ENCODE measurements around the gene WNT1.

WNT1 gene

GRCh38 chr12:48958049-48958388, 20.1 kb upstream of the WNT1 start:
- no peak for TF ChIP-seq CTCF (IDR thresholded peaks at IDR 0.05; ENCODE audit: control insufficient read depth, extremely low read depth, insufficient read depth)
- H3K4me3 ChIP-seq (ENCODE audit: low read depth, low read length) = peak overlapping the region; percentile 95
- DNase-seq (ENCODE audit: low read depth) = no peak

- no peak for DNase-seq (ENCODE audit: low read depth)
- H3K4me3 ChIP-seq (ENCODE audit: low read depth, low read length) = no peak overlapping the region
- TF ChIP-seq CTCF (IDR thresholded peaks at IDR 0.05; ENCODE audit: control insufficient read depth, extremely low read depth, insufficient read depth) = no peak
These were observed 17.3 kb upstream of the WNT1 start for GRCh38 chr12:48960834-48961233.

- no peak for TF ChIP-seq CTCF (IDR thresholded peaks at IDR 0.05; ENCODE audit: control insufficient read depth, extremely low read depth, insufficient read depth)
- no peak for DNase-seq (ENCODE audit: low read depth)
- no peak overlapping the region for H3K4me3 ChIP-seq (ENCODE audit: low read depth, low read length)
These were observed 16.8 kb upstream of the WNT1 start for GRCh38 chr12:48961331-48961730.

GRCh38 chr12:48961801-48962200, 16.3 kb upstream of the WNT1 start:
- no peak overlapping the region for H3K4me3 ChIP-seq (ENCODE audit: low read depth, low read length)
- no peak for DNase-seq (ENCODE audit: low read depth)

GRCh38 chr12:48965298-48965838, 12.8 kb upstream of the WNT1 start:
- no peak for DNase-seq (ENCODE audit: low read depth)
- no peak overlapping the region for H3K4me3 ChIP-seq (ENCODE audit: low read depth, low read length)
- TF ChIP-seq CTCF (IDR thresholded peaks at IDR 0.05; ENCODE audit: control insufficient read depth, extremely low read depth, insufficient read depth) = no peak

More at GRCh38 chr12:48961801-48962200, 16.3 kb upstream of the WNT1 start:
- TF ChIP-seq CTCF (IDR thresholded peaks at IDR 0.05; ENCODE audit: control insufficient read depth, extremely low read depth, insufficient read depth) = no peak

GRCh38 chr12:48966177-48966895, 11.8 kb upstream of the WNT1 start:
- no peak for TF ChIP-seq CTCF (IDR thresholded peaks at IDR 0.05; ENCODE audit: control insufficient read depth, extremely low read depth, insufficient read depth)

GRCh38 chr12:48967991-48968390, 10.1 kb upstream of the WNT1 start:
- TF ChIP-seq CTCF (IDR thresholded peaks at IDR 0.05; ENCODE audit: control insufficient read depth, extremely low read depth, insufficient read depth) = no peak
- no peak for DNase-seq (ENCODE audit: low read depth)
- H3K4me3 ChIP-seq (ENCODE audit: low read depth, low read length) = no peak overlapping the region

More at GRCh38 chr12:48966177-48966895, 11.8 kb upstream of the WNT1 start:
- H3K4me3 ChIP-seq (ENCODE audit: low read depth, low read length) = no peak overlapping the region
- DNase-seq (ENCODE audit: low read depth) = no peak
